Measurements from ENCODE around the gene MMP1.

Gene MMP1

DNA sequence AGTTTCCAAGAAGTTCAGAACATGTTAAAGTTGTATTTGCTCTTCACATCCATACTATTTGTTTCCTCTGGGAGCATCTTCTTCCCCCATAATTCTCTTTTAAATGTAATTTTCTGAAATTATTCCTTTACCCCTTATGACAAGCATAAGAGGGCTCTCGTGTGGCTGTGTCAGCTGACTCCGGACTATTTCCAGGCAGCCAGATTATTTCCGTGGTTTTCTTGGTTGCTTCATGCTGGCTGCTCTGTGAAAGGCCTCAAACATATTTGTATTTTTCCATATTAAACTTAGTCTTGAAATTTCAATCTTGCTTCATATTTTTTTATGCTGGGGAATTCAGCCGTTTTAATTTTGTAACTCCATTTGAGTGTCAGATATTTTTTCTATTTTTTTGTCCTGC is 2.8 kb upstream of the MMP1 start:
- Histone ChIP-seq H3K4me2 (ENCODE audit: low read length) (no peak overlapping the region), H3K27me3 (ENCODE audit: insufficient read depth, low read length, poor library complexity) (no peaks in the 10 kb centered on the region), H2BK120ac (ENCODE audit: low read depth, low read length) (no peak overlapping the region), H3K4me1 (ENCODE audit: control insufficient read depth, low read depth, low read length) (no peaks in the 10 kb centered on the region), H3K79me1 (ENCODE audit: low read length) (no peaks in the 10 kb centered on the region), H3K4me3 (ENCODE audit: low read length) (no peak overlapping the region), H3K23ac (ENCODE audit: low read length) (no peak overlapping the region), H3K9ac (ENCODE audit: low read length) (no peak overlapping the region), H4K5ac (ENCODE audit: low read length) (no peak overlapping the region), H3K4ac (ENCODE audit: low read depth, low read length) (no peak overlapping the region), H2AK5ac (ENCODE audit: low read length) (no peak overlapping the region), H2BK5ac (ENCODE audit: low read length) (no peak overlapping the region), H3K56ac (ENCODE audit: low read length) (no peak overlapping the region), H4K8ac (ENCODE audit: low read depth, low read length) (no peak overlapping the region), H3K18ac (ENCODE audit: low read length) (no peak overlapping the region), H2BK15ac (replicated peaks; ENCODE audit: low read depth) (no peak overlapping the region), H3K27ac (ENCODE audit: low read depth, low read length) (no peak overlapping the region), H3K36me3 (ENCODE audit: control insufficient read depth, insufficient read depth, low read length) (no peaks in the 10 kb centered on the region), H3K79me2 (ENCODE audit: control insufficient read depth, insufficient read depth, low read length) (no peaks in the 10 kb centered on the region)
- DNase-seq: no peak
- WGBS (ENCODE audit: extremely low coverage, insufficient coverage, low lambda C conversion rate): no CpG with 5 or more reads among the region's 4 CpGs

DNA sequence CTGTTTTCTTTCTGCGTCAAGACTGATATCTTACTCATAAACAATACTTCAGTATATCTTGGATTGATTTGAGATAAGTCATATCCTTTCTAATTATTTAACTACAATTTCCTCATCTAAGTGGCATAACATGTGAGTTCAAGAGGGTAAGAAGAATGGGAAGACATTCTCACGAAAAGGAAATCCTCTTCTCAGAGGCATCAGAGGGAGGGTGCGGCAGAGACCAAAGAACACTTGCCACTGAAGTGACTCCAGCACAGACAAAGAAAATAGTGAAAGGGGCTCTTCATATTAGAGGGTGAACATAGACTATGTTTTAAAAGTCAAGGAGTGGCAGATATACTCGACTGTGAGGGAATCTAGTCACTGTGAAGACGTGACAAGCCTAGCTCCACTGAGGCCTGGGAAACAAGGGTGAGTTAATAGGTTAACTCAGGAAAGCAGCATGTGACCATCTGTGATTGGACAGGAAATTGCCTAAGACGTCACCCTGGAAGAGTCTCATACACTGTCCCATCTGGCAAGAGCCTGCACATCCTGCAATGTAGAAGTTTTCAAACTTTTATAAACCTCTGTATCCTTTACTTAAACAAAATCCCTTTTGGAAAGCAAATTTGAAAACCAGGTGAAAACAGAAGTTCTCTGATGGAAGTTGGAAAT is 1.9 kb upstream of the MMP1 start:
- Histone ChIP-seq H3K4me1 (ENCODE audit: control insufficient read depth, low read depth, low read length) (no peaks in the 10 kb centered on the region), H2BK5ac (ENCODE audit: low read length) (no peak overlapping the region), H3K18ac (ENCODE audit: low read length) (no peak overlapping the region), H3K27ac (ENCODE audit: low read depth, low read length) (no peak overlapping the region), H3K4me3 (ENCODE audit: low read length) (no peak overlapping the region), H3K56ac (ENCODE audit: low read length) (no peak overlapping the region), H3K79me1 (ENCODE audit: low read length) (no peaks in the 10 kb centered on the region), H4K8ac (ENCODE audit: low read depth, low read length) (no peak overlapping the region), H3K79me2 (ENCODE audit: control insufficient read depth, insufficient read depth, low read length) (no peaks in the 10 kb centered on the region), H4K5ac (ENCODE audit: low read length) (no peak overlapping the region), H3K9ac (ENCODE audit: low read length) (no peak overlapping the region), H2BK15ac (replicated peaks; ENCODE audit: low read depth) (no peak overlapping the region), H3K27me3 (ENCODE audit: insufficient read depth, low read length, poor library complexity) (no peaks in the 10 kb centered on the region), H2AK5ac (ENCODE audit: low read length) (no peak overlapping the region), H3K36me3 (ENCODE audit: control insufficient read depth, insufficient read depth, low read length) (no peaks in the 10 kb centered on the region), H3K4ac (ENCODE audit: low read depth, low read length) (no peak overlapping the region), H2BK120ac (ENCODE audit: low read depth, low read length) (no peak overlapping the region), H3K4me2 (ENCODE audit: low read length) (no peak overlapping the region), H3K23ac (ENCODE audit: low read length) (no peak overlapping the region)
- no CpG with 5 or more reads among the region's 6 CpGs for WGBS (ENCODE audit: extremely low coverage, insufficient coverage, low lambda C conversion rate)
- DNase-seq: no peak

DNA sequence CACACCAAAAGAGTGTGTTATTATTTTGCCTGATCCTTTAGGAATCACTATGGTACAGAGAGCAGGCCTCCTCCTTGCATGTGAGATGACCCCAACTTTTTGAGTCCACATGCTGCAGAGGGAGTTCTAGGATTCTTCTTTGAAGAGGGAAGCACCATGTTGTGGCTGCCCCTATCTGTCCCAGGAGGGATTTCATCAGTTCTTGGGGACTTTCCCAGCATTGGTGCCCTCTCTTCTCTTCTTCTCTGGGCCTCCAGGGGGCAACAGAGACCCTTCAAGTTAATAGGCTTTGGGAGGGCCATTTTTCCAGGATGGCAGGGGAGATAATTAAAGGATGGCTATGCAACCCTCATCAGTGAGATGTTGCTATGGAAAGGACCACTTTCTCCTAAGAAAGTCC is 3.6 kb downstream of the MMP1 start:
- H4K8ac ChIP-seq (ENCODE audit: low read depth, low read length): no peak overlapping the region
- H2BK120ac ChIP-seq (ENCODE audit: low read depth, low read length): no peak overlapping the region
- no peaks in the 10 kb centered on the region for H3K27me3 ChIP-seq (ENCODE audit: insufficient read depth, low read length, poor library complexity)
- no peak overlapping the region for H3K27ac ChIP-seq (ENCODE audit: low read depth, low read length)
- H3K36me3 ChIP-seq (ENCODE audit: control insufficient read depth, insufficient read depth, low read length): no peaks in the 10 kb centered on the region
- no peak overlapping the region for H2BK15ac ChIP-seq (replicated peaks; ENCODE audit: low read depth)
- H2BK5ac ChIP-seq (ENCODE audit: low read length): no peak overlapping the region
- no peak overlapping the region for H3K9ac ChIP-seq (ENCODE audit: low read length)
- H2AK5ac ChIP-seq (ENCODE audit: low read length): no peak overlapping the region
- H3K79me2 ChIP-seq (ENCODE audit: control insufficient read depth, insufficient read depth, low read length): no peaks in the 10 kb centered on the region
- H3K4me3 ChIP-seq (ENCODE audit: low read length): no peak overlapping the region
- no peak overlapping the region for H3K56ac ChIP-seq (ENCODE audit: low read length)
- no peaks in the 10 kb centered on the region for H3K79me1 ChIP-seq (ENCODE audit: low read length)
- no peak overlapping the region for H3K4me2 ChIP-seq (ENCODE audit: low read length)
- peak; percentile 94 for DNase-seq
- H3K18ac ChIP-seq (ENCODE audit: low read length): no peak overlapping the region
- H3K23ac ChIP-seq (ENCODE audit: low read length): no peak overlapping the region
- no peak overlapping the region for H4K5ac ChIP-seq (ENCODE audit: low read length)
- no peak overlapping the region for H3K4ac ChIP-seq (ENCODE audit: low read depth, low read length)
- H3K4me1 ChIP-seq (ENCODE audit: control insufficient read depth, low read depth, low read length): no peaks in the 10 kb centered on the region

DNA sequence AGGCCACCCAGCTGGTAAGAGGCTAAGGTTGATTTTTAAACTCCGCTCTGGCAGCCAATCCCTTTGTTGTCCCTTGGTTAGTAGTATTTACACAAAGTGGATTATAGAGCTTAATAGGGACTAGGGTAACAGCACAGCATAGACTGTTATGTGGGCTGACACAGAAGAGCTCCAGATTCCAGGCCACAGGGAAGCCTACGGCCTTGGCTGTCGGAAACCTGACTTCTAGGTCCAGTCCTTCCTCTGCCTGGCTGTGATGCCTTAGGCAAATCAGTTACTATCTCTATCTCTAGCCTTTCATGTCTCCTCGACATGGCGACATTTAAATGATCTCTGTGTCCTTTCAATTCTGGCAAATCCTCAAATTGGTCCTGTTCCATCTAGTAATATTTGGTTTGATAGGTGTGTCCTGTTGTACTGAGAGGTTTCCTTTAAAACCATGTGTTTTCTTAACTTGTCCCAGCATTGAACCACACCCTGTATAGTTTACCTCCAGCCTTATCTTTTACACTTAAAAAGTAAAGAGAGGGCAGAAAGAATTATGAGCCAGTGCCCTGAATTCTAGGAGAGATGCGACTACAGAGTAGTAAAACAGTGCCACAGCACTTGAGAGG is 4.2 kb downstream of the MMP1 start:
- H2BK5ac ChIP-seq (ENCODE audit: low read length): no peak overlapping the region
- WGBS (ENCODE audit: extremely low coverage, insufficient coverage, low lambda C conversion rate): no CpG with 5 or more reads among the region's 6 CpGs
- H3K4me1 ChIP-seq (ENCODE audit: control insufficient read depth, low read depth, low read length): no peaks in the 10 kb centered on the region

DNA sequence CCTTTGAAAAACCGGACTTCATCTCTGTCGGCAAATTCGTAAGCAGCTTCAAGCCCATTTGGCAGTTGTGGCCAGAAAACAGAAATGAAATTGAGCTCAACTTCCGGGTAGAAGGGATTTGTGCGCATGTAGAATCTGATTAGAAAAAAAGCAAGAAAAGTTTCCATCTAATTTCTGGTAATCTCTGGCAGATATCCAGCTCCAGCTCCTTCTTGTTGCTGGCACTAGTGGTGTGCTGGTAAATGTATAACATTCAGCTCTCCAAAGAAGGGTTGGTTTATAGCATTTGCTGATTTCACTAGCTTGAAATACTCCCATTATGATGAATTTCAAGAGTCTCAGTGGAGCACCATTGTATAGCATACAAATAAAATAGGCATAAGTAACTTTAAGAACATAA is 5.4 kb downstream of the MMP1 start:
- no peak for DNase-seq
- H3K4me3 ChIP-seq (ENCODE audit: low read length): no peak overlapping the region
- no CpG with 5 or more reads among the region's 5 CpGs for WGBS (ENCODE audit: extremely low coverage, insufficient coverage, low lambda C conversion rate)
- no peaks in the 10 kb centered on the region for H3K36me3 ChIP-seq (ENCODE audit: control insufficient read depth, insufficient read depth, low read length)
- no peak overlapping the region for H3K9ac ChIP-seq (ENCODE audit: low read length)
- H3K4me2 ChIP-seq (ENCODE audit: low read length): no peak overlapping the region
- no peak overlapping the region for H2BK120ac ChIP-seq (ENCODE audit: low read depth, low read length)
- H3K18ac ChIP-seq (ENCODE audit: low read length): no peak overlapping the region
- H2BK15ac ChIP-seq (replicated peaks; ENCODE audit: low read depth): no peak overlapping the region
- H3K4me1 ChIP-seq (ENCODE audit: control insufficient read depth, low read depth, low read length): no peaks in the 10 kb centered on the region
- H2BK5ac ChIP-seq (ENCODE audit: low read length): no peak overlapping the region
- H2AK5ac ChIP-seq (ENCODE audit: low read length): no peak overlapping the region
- H3K4ac ChIP-seq (ENCODE audit: low read depth, low read length): no peak overlapping the region
- H3K56ac ChIP-seq (ENCODE audit: low read length): no peak overlapping the region
- no peaks in the 10 kb centered on the region for H3K27me3 ChIP-seq (ENCODE audit: insufficient read depth, low read length, poor library complexity)
- no peak overlapping the region for H3K23ac ChIP-seq (ENCODE audit: low read length)
- no peak overlapping the region for H4K8ac ChIP-seq (ENCODE audit: low read depth, low read length)
- no peaks in the 10 kb centered on the region for H3K79me2 ChIP-seq (ENCODE audit: control insufficient read depth, insufficient read depth, low read length)
- no peak overlapping the region for H3K27ac ChIP-seq (ENCODE audit: low read depth, low read length)
- H3K79me1 ChIP-seq (ENCODE audit: low read length): no peaks in the 10 kb centered on the region
- H4K5ac ChIP-seq (ENCODE audit: low read length): no peak overlapping the region

More for the DNA sequence above, 4.2 kb downstream of the MMP1 start:
- Histone ChIP-seq H4K5ac (ENCODE audit: low read length) (no peak overlapping the region), H3K27me3 (ENCODE audit: insufficient read depth, low read length, poor library complexity) (no peaks in the 10 kb centered on the region), H3K4me3 (ENCODE audit: low read length) (no peak overlapping the region), H2AK5ac (ENCODE audit: low read length) (no peak overlapping the region), H3K36me3 (ENCODE audit: control insufficient read depth, insufficient read depth, low read length) (no peaks in the 10 kb centered on the region), H3K18ac (ENCODE audit: low read length) (no peak overlapping the region), H3K9ac (ENCODE audit: low read length) (no peak overlapping the region), H3K4me2 (ENCODE audit: low read length) (no peak overlapping the region), H3K4ac (ENCODE audit: low read depth, low read length) (no peak overlapping the region), H3K56ac (ENCODE audit: low read length) (no peak overlapping the region), H2BK15ac (replicated peaks; ENCODE audit: low read depth) (no peak overlapping the region), H4K8ac (ENCODE audit: low read depth, low read length) (no peak overlapping the region), H3K79me1 (ENCODE audit: low read length) (no peaks in the 10 kb centered on the region), H2BK120ac (ENCODE audit: low read depth, low read length) (no peak overlapping the region), H3K79me2 (ENCODE audit: control insufficient read depth, insufficient read depth, low read length) (no peaks in the 10 kb centered on the region), H3K27ac (ENCODE audit: low read depth, low read length) (no peak overlapping the region), H3K23ac (ENCODE audit: low read length) (no peak overlapping the region)
- DNase-seq: no peak

Data from mesendoderm (in vitro differentiated cells).